Smooth muscle cell (in vitro differentiated cells): ENCODE results near the gene MTR. TPM values are rescaled to one million over a fixed set of nuclear protein-coding genes. Genes with fewer than 3 reads are reported as not detected.
"Not testable (repeated sequence)": the region's sequence is repeated elsewhere in the genome, so short reads cannot be mapped to it uniquely, and the experiment has no call there.

ENCODE experiments used
- DNase-seq: peaks from one replicate; lab custom pipeline; 2025; ENCODE audit not compliant: unreplicated experiment; lab: John Stamatoyannopoulos, UW
- H2AFZ ChIP-seq: fragments of 200-600 bp; sonication (generic); 2 replicates; pipeline ENCODE4 v1.6.0; 2016; ENCODE audit warnings: antibody characterized with exemption, low read depth, mild to moderate bottlenecking
- H3F3A ChIP-seq: fragments of 200-600 bp; sonication (generic); 2 replicates; pipeline ENCODE4 v1.6.0; 2017; ENCODE audit warnings: antibody characterized with exemption, low read depth
- H3K27ac ChIP-seq: fragments of 200-600 bp; sonication (generic); 2 replicates; pipeline ENCODE4 v1.5.1; 2016; ENCODE audit warnings: low read depth, mild to moderate bottlenecking
- H3K27me3 ChIP-seq: fragments of 200-600 bp; sonication (generic); 2 replicates; pipeline ENCODE4 v1.6.1; 2016; ENCODE audit warnings: low read depth, mild to moderate bottlenecking
- H3K36me3 ChIP-seq: fragments of 200-600 bp; sonication (generic); 2 replicates; pipeline ENCODE4 v1.5.1; 2016; ENCODE audit warnings: low read depth
- H3K4me1 ChIP-seq: fragments of 200-600 bp; sonication (generic); 2 replicates; pipeline ENCODE4 v1.5.1; 2016; ENCODE audit warnings: low read depth
- H3K4me2 ChIP-seq: fragments of 200-600 bp; sonication (generic); 2 replicates; pipeline ENCODE4 v1.6.0; 2016; ENCODE audit warnings: mild to moderate bottlenecking
- H3K4me3 ChIP-seq: fragments of 200-600 bp; sonication (generic); 2 replicates; pipeline ENCODE4 v1.5.1; 2016; ENCODE audit warnings: mild to moderate bottlenecking
- H3K79me2 ChIP-seq: fragments of 200-600 bp; sonication (generic); 2 replicates; pipeline ENCODE4 v1.6.0; 2016; ENCODE audit warnings: low read depth, mild to moderate bottlenecking
- H3K9ac ChIP-seq: fragments of 200-600 bp; sonication (generic); 2 replicates; pipeline ENCODE4 v1.6.0; 2016; ENCODE audit warnings: low read depth
- H3K9me3 ChIP-seq: fragments of 200-600 bp; sonication (generic); replicated peaks from 2 replicates; pipeline ENCODE4 v1.5.1; 2016; ENCODE audit warnings: low read depth
- H4K20me1 ChIP-seq: fragments of 200-600 bp; sonication (generic); 2 replicates; pipeline ENCODE4 v1.6.0; 2016; ENCODE audit warnings: low read depth
- WGBS: methylation state at CpG from one replicate; pipeline ENCODE4 v1.1.7; 2016; ENCODE audit warnings: low lambda C conversion rate; 5-methylcytosine and 5-hydroxymethylcytosine counted together
- polyA plus RNA-seq: library from polyadenylated mRNA; unstranded; fragments of >200 nt; fragmentation: Nextera tagmentation; extraction: Ambion mirVana; gene quantifications from 2 replicates; pipeline ENCODE4 v1.2.1, GENCODE V29; 2016
- total RNA-seq: library from RNA; depleted of rRNA; stranded (reverse); fragments of >200 nt; gene quantifications from 2 replicates; pipeline ENCODE4 v1.2.3, GENCODE V29; 2014
- TF ChIP-seq, protein P1 (sequence below): fragments of 200-600 bp; sonication (generic); IDR thresholded peaks from 2 replicates; pipeline ENCODE4 v1.5.1; 2017; ENCODE audit warnings: borderline replicate concordance, mild to moderate bottlenecking, antibody characterized with exemption; ENCODE audit not compliant: insufficient read depth, poor library complexity, severe bottlenecking

MTR gene
- total and polyA plus RNA-seq, 2 experiments from 2014 or later: 10.7 to 18.3 TPM

DNA sequence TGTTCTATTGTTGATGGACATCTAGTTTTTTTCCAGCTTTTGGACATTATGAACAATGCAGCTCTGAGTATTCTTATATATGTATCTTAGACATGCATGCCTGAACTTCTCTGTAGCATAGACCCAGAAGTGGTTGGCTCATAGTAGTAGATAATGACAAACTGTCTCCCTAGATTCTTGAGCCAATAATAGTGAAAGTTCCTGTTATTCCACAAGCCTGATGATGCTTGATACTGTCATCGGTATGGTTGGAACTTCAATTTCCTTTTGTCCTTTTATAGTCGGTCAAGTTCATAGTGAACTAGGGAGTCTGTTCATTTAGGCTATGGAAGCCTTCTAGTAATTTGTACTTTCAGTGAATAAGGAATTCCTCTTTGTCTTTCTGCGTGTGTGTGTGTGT is 56.8 kb downstream of the MTR start:
- Histone ChIP-seq H3K9me3 (no peaks in the 10 kb centered on the region), H3K4me3 (no peak overlapping the region), H3K4me2 (no peak overlapping the region), H3K36me3 (no peaks in the 10 kb centered on the region), H4K20me1 (no peaks in the 10 kb centered on the region), H3K9ac (no peak overlapping the region), H3K27me3 (no peaks in the 10 kb centered on the region), H2AFZ (no peak overlapping the region), H3K4me1 (peaks cover 3% of the 10 kb centered on the region), H3K27ac (no peak overlapping the region), H3F3A (no peaks in the 10 kb centered on the region), H3K79me2 (no peaks in the 10 kb centered on the region)
- WGBS: 87% methylated on average over 3 of the region's 3 CpGs
- TF ChIP-seq, protein P1, sequence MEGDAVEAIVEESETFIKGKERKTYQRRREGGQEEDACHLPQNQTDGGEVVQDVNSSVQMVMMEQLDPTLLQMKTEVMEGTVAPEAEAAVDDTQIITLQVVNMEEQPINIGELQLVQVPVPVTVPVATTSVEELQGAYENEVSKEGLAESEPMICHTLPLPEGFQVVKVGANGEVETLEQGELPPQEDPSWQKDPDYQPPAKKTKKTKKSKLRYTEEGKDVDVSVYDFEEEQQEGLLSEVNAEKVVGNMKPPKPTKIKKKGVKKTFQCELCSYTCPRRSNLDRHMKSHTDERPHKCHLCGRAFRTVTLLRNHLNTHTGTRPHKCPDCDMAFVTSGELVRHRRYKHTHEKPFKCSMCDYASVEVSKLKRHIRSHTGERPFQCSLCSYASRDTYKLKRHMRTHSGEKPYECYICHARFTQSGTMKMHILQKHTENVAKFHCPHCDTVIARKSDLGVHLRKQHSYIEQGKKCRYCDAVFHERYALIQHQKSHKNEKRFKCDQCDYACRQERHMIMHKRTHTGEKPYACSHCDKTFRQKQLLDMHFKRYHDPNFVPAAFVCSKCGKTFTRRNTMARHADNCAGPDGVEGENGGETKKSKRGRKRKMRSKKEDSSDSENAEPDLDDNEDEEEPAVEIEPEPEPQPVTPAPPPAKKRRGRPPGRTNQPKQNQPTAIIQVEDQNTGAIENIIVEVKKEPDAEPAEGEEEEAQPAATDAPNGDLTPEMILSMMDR: no peak
- no peak for DNase-seq

DNA sequence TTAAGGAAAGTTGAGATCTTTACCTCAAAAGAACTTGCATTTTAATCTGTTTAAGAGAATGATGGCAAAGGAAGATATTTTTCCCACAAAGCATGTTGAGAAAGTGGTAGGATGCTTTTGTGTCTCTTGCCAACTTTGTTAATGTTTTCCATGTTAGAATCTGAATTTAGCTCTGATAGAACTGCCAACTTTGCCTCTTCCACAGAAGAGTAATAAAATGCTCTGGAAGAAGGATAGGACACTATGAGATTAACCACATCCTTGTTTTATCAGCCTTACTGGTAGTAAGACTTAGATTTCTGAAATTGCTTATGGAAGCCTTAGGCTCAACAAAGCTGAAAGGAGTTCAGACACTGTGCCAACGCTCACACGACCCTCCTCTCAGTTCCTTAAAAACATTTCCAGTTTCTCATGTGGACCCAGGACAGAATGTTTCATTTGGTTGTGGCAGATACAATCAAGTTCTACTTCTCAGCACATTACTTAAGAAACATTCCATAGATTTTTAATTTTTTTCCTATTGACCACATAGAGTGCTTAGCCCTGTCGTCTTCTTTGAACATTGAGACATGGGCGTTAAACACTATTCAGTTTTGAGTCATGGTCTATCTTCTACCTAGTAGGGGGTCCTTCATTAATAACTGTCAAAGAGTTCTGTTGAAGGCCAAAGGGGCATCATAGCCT is 59.0 kb downstream of the MTR start:
- Histone ChIP-seq H3K9ac (no peak overlapping the region), H3K36me3 (no peaks in the 10 kb centered on the region), H3K4me1 (peaks cover 3% of the 10 kb centered on the region), H3K27me3 (no peaks in the 10 kb centered on the region), H3K4me3 (no peak overlapping the region), H4K20me1 (no peaks in the 10 kb centered on the region), H2AFZ (no peak overlapping the region), H3F3A (no peaks in the 10 kb centered on the region), H3K79me2 (no peaks in the 10 kb centered on the region), H3K27ac (peak overlapping the region; percentile 51), H3K4me2 (peak overlapping the region; percentile 9), H3K9me3 (no peaks in the 10 kb centered on the region)
- no peak for DNase-seq
- WGBS: 64% methylated on average over 4 of the region's 4 CpGs
- TF ChIP-seq, protein P1: no peak

DNA sequence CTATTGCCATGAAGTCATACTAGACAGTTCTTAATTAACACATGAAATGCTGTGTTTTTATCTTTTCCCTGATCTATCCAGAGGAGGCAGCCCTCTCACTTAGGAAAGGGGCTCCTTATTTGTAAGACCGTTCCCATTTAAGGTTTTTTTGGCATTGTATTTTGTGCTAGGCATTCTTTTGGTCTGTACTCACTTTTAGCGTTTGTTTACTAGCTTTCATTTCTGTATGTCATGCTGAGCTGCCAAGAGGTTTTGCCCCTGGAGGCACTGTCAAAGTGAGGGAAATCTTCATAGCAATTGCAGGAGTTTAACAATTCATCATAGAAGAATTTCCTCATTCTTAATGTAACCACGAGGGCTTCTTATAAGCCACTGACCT is 59.5 kb downstream of the MTR start:
- Histone ChIP-seq H3K79me2 (no peaks in the 10 kb centered on the region), H4K20me1 (no peaks in the 10 kb centered on the region), H3K27me3 (no peaks in the 10 kb centered on the region), H3K4me2 (peak overlapping the region; percentile 9), H3K36me3 (no peaks in the 10 kb centered on the region), H3K9me3 (no peaks in the 10 kb centered on the region), H3K4me1 (peaks cover 3% of the 10 kb centered on the region), H3F3A (no peaks in the 10 kb centered on the region), H3K27ac (peak overlapping the region; percentile 51), H3K4me3 (no peak overlapping the region), H3K9ac (no peak overlapping the region), H2AFZ (no peak overlapping the region)
- DNase-seq: no peak
- TF ChIP-seq, protein P1: no peak
- 36% methylated on average over 3 of the region's 3 CpGs for WGBS

DNA sequence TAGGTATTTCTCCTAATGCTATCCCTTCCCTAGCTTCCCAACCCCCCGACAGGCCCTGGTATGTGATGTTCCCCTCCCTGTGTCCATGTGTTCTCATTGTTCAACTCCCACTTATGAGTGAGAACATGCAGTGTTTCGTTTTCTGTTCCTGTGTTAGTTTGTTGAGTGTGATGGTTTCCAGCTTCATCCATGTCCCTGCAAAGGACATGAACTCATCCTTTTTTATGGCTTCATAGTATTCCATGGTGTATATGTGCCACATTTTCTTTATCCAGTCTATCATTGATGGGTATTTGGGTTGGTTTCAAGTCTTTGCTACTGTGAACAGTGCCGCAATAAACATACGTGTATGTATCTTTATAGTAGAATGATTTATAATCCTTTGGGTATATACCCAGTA is 61.6 kb downstream of the MTR start:
- H3K36me3 ChIP-seq, H3K27ac ChIP-seq, H3K4me2 ChIP-seq, H3K79me2 ChIP-seq, DNase-seq, H3K4me3 ChIP-seq, H2AFZ ChIP-seq, H3F3A ChIP-seq, H3K9ac ChIP-seq, H3K9me3 ChIP-seq, H3K4me1 ChIP-seq, H4K20me1 ChIP-seq, H3K27me3 ChIP-seq: not testable (repeated sequence)
- 94% methylated on average over 4 of the region's 4 CpGs for WGBS
